Activated CD8-positive, alpha-beta T cell treated with anti-CD3 and anti-CD28 coated beads for 36 hours (primary cell): ENCODE data around the gene FAHD1. TPM values are rescaled to one million over a fixed set of nuclear protein-coding genes. Genes with fewer than 3 reads are reported as not detected.

Experiments used
- ATAC-seq: fragments of 200-7000 bp; cut with Tn5 transposase; one replicate; pipeline ENCODE4 v1.10.0; 2021; ENCODE audit warnings: mild to moderate bottlenecking, moderate library complexity
- CTCF ChIA-PET: fragments of 350-600 bp; sonication (Branson Sonifier 250); formaldehyde crosslinking; loops from one replicate; lab custom pipeline; 2021; ENCODE audit warnings: antibody characterized with exemption; lab: Charles Lee
- POLR2A ChIA-PET: fragments of 350-600 bp; sonication (Branson Sonifier 250); formaldehyde crosslinking; loops from one replicate; lab custom pipeline; 2021; ENCODE audit warnings: antibody characterized with exemption; lab: Charles Lee
- DNase-seq: peaks from one replicate; pipeline ENCODE4 v3.0.0-alpha.2; 2020
- H3K27ac Mint-ChIP-seq: one replicate; pipeline ENCODE4 v1.8.0; 2021; ENCODE audit warnings: mild to moderate bottlenecking, mixed read lengths
- H3K27me3 Mint-ChIP-seq: one replicate; pipeline ENCODE4 v1.8.0; 2021; ENCODE audit warnings: mixed read lengths
- H3K36me3 Mint-ChIP-seq: one replicate; pipeline ENCODE4 v1.8.0; 2021; ENCODE audit warnings: low read depth, mixed read lengths
- H3K4me1 Mint-ChIP-seq: one replicate; pipeline ENCODE4 v1.8.0; 2021; ENCODE audit warnings: low read depth, mixed read lengths
- H3K4me3 Mint-ChIP-seq: one replicate; pipeline ENCODE4 v1.8.0; 2021; ENCODE audit warnings: mild to moderate bottlenecking, moderate library complexity, mixed read lengths
- H3K9me3 Mint-ChIP-seq: one replicate; pipeline ENCODE4 v1.8.0; 2021; ENCODE audit warnings: mixed read lengths
- intact Hi-C: fragments of 100-400 bp; cut with micrococcal nuclease; formaldehyde crosslinking; loops from one replicate; pipeline ENCODE4 v1.10.0; 2022
- total RNA-seq, 2 experiments: library from RNA; stranded (reverse); gene quantifications; one replicate each; pipeline ENCODE4 v1.2.3, GENCODE V29; 2021
- TF ChIP-seq, protein P1 (sequence below): fragments of 200-600 bp; IDR thresholded peaks from one replicate; pipeline ENCODE4 v1.8.0; 2022; ENCODE audit warnings: antibody characterized with exemption, mild to moderate bottlenecking

Gene FAHD1
- total RNA-seq, 2 experiments from 2014 or later = 14.2 to 17.8 TPM

DNA sequence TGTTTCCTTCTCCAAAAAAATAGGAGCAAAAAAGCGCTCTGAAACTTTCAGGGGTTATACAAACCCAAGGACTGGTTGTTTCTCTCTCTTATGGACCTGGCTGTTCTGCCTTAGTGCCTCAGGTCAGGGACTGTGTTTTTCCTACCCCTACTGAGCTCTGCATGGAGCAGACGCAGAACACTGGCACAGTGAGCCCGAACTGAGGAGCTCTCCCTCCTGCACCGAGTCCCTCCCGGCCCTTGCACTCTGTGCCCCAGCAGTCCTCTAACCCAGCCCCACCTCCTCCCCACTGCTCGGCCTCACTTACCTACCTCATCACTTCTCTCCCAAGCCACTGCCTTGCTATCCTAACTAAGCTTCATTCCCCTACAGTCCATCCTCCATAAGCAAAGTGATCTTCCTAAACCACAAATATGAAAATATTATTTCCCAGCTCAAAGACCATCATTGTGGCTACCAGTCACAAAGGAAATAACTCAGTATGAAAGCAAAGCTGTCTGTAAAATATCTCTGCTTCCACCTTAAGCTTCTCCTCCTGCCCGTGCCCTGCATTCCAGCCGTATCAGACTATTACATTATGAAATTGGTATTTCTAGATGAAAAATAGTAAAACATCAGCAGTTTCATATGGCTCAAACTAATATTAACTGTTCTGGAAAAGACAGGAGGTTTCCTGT lies 31.3 kb downstream of the FAHD1 start:
- no peak for ATAC-seq
- TF ChIP-seq, protein P1, sequence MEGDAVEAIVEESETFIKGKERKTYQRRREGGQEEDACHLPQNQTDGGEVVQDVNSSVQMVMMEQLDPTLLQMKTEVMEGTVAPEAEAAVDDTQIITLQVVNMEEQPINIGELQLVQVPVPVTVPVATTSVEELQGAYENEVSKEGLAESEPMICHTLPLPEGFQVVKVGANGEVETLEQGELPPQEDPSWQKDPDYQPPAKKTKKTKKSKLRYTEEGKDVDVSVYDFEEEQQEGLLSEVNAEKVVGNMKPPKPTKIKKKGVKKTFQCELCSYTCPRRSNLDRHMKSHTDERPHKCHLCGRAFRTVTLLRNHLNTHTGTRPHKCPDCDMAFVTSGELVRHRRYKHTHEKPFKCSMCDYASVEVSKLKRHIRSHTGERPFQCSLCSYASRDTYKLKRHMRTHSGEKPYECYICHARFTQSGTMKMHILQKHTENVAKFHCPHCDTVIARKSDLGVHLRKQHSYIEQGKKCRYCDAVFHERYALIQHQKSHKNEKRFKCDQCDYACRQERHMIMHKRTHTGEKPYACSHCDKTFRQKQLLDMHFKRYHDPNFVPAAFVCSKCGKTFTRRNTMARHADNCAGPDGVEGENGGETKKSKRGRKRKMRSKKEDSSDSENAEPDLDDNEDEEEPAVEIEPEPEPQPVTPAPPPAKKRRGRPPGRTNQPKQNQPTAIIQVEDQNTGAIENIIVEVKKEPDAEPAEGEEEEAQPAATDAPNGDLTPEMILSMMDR = no peak
- intact Hi-C loops = no loop called here
- Mint-ChIP-seq H3K4me1 (peaks cover 24% of the 10 kb centered on the region), H3K36me3 (no peaks in the 10 kb centered on the region), H3K27me3 (peaks cover 17% of the 10 kb centered on the region), H3K27ac (no peak overlapping the region), H3K4me3 (no peak overlapping the region), H3K9me3 (no peaks in the 10 kb centered on the region)
- POLR2A ChIA-PET = interaction anchor here (1.0 to 1.4 kb wide), 2 partner anchors 12 to 107 kb away, joined by 3 to 5 read pairs; partner anchors contain the start of gene RPS2
- CTCF ChIA-PET = interaction anchor here (0.7 to 1.7 kb wide), 2 partner anchors 12 to 71 kb away, joined by 3 read pairs; no protein-coding TSS in a partner anchor
- no peak for DNase-seq

DNA sequence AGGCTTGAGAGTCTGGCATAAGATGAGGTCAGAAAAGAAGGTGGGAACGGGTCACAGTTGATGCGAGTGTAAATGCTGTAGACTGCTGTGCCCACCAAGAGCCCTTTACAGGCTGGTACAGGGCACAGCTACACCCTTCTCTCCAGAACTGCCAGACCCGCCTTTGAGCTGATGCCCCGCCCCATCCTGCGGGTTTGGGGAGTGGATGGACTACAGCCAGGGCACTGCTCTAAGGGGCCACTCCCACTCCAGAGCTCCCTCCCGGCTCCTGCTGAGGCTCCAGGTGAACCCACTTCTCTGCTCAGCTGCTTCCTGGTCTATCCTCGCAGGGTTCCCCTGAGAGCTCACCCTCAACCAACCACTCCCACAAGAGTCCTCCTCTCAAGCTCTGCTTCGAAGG lies 32.6 kb downstream of the FAHD1 start:
- H3K27me3 Mint-ChIP-seq = peaks cover 19% of the 10 kb centered on the region
- DNase-seq = no peak
- no peak overlapping the region for H3K4me3 Mint-ChIP-seq
- ChIA-PET CTCF (interaction anchor here (1.0 to 1.7 kb wide), 3 partner anchors 13 to 70 kb away, joined by 3 to 4 read pairs (median 3); no protein-coding TSS in a partner anchor), POLR2A (interaction anchor here (0.7 kb wide), 1 partner anchor 968 kb away, joined by 3 read pairs; no protein-coding TSS in a partner anchor)
- ATAC-seq = no peak
- no peaks in the 10 kb centered on the region for H3K36me3 Mint-ChIP-seq
- intact Hi-C loops = loop anchor here (5.0 kb wide), 1 partner anchor 58 kb away; the partner anchor contains the start of gene HS3ST6
- TF ChIP-seq, protein P1 = no peak
- H3K9me3 Mint-ChIP-seq = no peaks in the 10 kb centered on the region
- H3K27ac Mint-ChIP-seq = no peak overlapping the region
- H3K4me1 Mint-ChIP-seq = peaks cover 22% of the 10 kb centered on the region

DNA sequence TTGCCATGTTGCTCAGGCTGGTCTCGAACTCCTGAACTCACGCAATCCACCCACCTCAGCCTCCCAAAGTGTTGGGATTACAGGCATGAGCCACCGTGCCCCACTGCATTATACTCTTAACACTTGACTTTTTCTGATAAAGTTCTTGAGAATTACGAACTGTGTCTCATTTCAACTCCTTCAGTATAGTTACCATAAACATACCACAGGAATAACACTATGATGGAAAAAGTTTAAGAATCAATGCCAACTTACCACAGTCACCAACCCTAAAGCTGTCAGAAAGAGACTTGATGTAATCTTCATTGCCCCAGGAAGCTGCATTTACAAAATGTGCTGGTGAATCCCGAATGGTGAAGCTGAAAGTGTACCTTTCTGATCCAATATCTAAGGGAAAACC lies 34.7 kb downstream of the FAHD1 start:
- Mint-ChIP-seq H3K36me3 (no peaks in the 10 kb centered on the region), H3K27ac (no peak overlapping the region), H3K27me3 (peaks cover 21% of the 10 kb centered on the region), H3K4me1 (peaks cover 9% of the 10 kb centered on the region), H3K4me3 (no peak overlapping the region), H3K9me3 (no peaks in the 10 kb centered on the region)
- TF ChIP-seq, protein P1 = no peak
- DNase-seq (no peak), ATAC-seq (no peak)
- CTCF ChIA-PET = interaction anchor here (0.6 to 3.8 kb wide), 7 partner anchors 16 to 279 kb away, joined by 3 to 29 read pairs (median 4); partner anchors contain the start of genes MSRB1, NUBP2 and SPSB3
- POLR2A ChIA-PET = no interaction called here
- intact Hi-C loops = loop anchor here (5.0 kb wide), 1 partner anchor 56 kb away; the partner anchor contains the start of gene HS3ST6

DNA sequence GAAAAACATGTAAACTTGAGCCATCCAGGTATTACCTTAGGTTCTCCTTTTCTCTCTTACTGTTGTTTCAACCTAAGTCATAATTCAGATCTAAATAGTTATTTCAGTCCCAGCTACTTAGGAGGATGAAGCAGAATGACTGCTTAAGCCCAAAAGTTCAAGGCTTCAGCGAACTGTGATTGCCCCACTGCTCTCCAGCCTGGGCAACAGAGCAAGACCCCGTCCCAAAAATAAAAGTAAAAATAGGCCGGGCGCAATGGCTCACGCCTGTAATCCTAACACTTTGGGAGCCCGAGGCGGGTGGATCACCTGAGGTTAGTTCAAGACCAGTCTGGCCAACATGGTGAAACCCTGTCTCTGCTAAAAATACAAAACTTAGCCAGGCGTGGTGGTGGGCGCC lies 35.4 kb downstream of the FAHD1 start:
- Mint-ChIP-seq H3K4me3 (no peak overlapping the region), H3K4me1 (peaks cover 4% of the 10 kb centered on the region), H3K27ac (no peak overlapping the region), H3K27me3 (peaks cover 21% of the 10 kb centered on the region), H3K9me3 (no peaks in the 10 kb centered on the region), H3K36me3 (no peaks in the 10 kb centered on the region)
- TF ChIP-seq, protein P1 = no peak
- intact Hi-C loops = loop anchor here (5.0 kb wide), 1 partner anchor 55 kb away; the partner anchor contains the start of gene HS3ST6
- CTCF ChIA-PET = interaction anchor here (0.6 to 3.8 kb wide), 14 partner anchors 12 to 279 kb away, joined by 3 to 29 read pairs (median 4); partner anchors contain the start of genes MSRB1, NUBP2 and SPSB3
- ATAC-seq = no peak
- POLR2A ChIA-PET = interaction anchor here (0.6 kb wide), 1 partner anchor 81 kb away, joined by 3 read pairs; no protein-coding TSS in a partner anchor
- DNase-seq = no peak
